ENCODE results near the gene MYB.
"Not testable (repeated sequence)": the region's sequence is repeated elsewhere in the genome, so short reads cannot be mapped to it uniquely, and the experiment has no call there.

MYB gene

DNA sequence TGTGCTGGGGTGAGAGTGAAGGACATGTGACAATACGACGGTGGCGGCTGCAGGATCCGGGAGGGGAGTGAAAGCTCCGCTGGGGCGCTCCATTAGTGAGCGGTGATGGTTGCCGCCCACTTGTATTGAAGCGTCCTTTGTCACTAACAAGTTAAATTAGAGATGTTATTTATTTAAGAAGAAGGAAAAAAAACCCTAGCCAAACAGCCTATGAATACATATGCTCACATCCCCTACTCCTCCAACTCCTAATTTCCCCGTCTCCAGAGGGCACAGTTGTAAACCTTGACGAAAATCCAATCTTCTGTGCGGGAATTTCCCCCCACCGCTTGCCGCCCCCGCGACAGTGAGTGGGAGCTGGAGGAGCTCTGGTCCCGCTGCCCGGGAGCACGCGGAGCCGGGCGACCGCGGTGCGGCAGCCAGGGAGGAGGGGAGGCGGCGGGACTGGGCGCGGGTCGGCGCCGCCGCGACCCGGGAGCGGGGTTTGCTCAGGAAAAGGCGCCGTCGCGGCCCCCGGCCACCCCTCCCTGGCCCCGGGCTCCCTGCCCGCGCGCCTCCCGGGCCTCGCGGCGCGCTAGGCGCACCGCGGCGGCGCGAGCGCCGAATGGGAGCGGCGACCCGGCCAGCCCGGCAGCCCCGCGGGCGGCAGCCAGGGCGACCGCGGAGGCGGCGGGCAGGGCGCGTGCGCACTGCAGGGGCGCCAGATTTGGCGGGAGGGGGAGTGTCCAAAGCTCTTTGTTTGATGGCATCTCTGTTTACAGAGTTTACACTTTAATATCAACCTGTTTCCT lies at the start of gene MYB:
MYB (plus strand) TSS at position 767 of the 791 bp plus-strand sequence. CDS start 206 bp downstream, outside the sequence.
- DNase-seq: peak; percentile 78

GRCh38 chr6:135132776-135133175 lies 48.3 kb upstream of the MYB start:
- no peak for DNase-seq

DNA sequence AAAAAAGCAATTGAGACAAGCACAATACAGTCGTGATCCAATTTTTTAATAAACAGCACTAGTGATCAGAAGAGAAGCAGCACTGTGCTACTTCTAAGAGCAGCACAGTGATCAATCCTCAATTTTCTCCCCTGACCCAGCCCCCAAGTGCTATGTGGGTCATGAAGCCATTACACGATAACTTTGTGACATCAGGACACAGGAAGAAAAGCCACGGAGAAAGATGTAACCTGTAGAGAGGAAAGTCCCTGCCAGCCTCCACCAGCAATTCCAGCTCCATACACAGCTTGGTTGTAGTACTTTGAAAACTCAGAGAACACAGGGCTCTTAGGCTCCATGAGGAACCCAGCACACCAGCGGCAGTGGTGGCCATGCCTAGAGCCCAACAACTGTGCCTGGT lies 45.3 kb upstream of the MYB start:
- no peak for DNase-seq

DNA sequence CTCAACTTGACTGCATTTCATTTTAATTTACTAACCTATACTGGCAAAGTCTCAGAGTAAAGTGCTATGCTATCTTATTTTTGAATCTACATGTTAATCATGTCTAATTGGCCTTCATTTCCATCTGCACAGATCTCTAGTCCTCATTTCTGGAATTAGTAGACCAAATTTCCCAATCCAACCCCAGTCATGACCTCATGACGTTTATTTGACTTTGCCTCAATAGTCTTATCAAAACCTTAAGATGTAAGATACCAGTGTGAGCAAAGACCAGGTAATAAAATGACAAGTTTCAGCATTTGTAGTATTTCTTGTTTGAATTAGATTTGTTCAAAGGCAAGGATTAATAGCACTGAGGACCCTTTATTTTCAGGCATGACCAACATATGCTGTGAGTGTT lies 43.3 kb upstream of the MYB start:
- DNase-seq: no peak

DNA sequence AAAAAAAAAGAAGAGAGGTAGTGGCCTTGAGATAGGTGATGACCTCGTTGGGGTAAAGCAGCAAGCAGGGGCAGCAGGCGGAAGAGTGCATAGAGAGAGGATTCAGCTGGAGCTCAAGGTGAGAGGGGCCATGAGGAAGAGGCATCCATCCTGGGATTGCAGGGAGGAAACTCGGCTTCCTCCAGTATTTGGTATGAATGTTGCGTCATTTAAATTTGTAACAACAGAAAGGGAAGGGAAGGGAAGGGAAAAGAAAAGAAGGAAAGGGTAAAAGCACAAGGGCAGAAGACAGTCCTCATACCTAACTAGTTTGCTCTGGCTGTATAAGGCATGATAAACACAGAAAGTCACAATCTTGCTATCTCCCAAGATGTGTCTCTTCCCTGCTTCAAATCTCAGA lies 39.9 kb upstream of the MYB start:
- no peak for DNase-seq

DNA sequence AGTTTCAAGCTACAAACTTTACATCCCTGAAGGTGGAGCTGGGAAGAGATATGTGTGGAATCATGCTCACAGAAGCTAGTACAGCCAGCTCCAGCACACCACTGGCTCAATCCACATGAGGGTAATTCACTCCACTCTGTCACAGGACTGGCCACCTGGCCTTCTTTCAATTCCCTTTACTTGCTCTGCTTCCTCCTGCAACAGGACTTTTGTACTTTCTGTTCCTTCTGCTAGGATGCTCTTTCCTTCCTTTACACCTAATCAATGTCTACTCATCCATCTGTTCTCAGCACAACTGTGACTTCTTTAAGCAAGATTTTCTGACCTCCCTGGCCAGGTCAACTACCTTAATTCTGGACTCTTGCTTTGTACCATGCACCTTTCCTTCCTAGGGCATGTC lies 39.4 kb upstream of the MYB start:
- DNase-seq: no peak

DNA sequence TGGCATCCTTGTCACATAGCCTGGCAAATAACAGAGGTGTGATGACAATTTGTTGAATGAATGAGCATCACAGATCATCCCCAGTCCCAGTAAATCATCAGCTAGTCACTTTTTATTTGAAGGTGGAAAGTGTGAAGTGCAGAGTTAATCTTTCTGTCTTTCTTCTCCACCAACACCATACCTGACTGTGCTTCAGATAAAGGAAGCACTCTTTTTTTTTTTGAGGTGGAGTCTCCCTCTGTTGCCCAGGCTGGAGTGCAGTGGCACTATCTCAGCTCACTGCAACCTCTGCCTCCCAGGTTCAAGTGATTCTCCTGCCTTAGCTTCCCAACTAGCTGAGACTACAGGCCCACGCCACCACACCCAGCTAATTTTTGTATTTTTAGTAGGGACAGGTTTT lies 38.9 kb upstream of the MYB start:
- not testable (repeated sequence) for DNase-seq

DNA sequence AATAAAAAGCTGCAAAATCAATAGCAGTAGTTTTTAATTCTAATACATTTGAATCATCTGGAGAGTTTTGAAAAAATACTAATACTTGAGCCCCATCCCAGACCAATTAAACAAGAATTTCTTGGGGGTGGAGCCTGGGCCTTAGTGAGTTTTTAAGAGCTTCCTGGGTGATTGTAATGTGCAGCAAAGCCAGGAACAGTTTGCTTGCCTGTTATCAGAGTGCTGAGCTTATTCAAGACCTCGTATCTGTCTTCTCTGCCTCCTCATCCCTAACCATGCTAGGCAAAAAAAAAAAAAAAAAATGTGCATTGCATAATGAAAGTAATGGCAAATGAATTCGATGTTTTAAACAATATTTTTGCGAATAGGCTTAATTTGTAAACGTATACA lies 36.4 kb upstream of the MYB start:
- DNase-seq: no peak

DNA sequence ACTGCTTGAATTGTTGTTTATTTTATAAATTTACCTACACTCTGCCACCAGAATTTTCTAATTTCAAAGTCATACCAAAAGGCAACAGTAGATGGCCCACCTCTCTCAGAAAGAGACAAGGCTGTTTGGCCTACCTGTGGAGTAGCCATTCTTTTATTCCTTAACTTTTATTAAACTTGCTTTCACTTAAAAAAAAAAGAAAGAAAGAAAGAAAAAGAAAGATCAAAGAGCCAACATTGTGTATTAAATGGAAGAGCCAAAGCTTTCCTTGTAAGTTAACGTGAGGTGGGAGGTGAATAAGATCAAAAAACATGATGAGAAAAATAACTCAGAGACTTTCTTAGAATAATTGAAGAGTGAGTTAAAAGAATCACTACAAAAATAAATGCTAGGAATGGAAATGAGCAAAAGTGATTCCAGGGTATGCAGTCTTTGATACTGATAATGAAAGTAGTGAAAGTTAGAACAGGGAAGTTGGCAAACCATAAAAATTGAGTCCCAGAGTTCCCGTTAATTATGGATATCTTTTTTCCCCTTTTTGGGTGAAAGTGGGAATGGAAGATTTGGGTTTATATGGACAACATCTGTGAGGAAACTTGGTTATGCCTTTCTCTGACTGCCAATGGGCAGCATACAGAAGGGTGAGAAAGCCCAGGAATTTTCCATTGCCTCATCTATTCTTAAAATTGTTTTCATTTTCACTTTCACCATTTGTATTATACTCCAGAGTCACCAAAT lies 35.9 kb upstream of the MYB start:
- DNase-seq: peak; percentile 58

- no peak for DNase-seq
Measured at GRCh38 chr6:135146162-135146934, 34.8 kb upstream of the MYB start.

DNA sequence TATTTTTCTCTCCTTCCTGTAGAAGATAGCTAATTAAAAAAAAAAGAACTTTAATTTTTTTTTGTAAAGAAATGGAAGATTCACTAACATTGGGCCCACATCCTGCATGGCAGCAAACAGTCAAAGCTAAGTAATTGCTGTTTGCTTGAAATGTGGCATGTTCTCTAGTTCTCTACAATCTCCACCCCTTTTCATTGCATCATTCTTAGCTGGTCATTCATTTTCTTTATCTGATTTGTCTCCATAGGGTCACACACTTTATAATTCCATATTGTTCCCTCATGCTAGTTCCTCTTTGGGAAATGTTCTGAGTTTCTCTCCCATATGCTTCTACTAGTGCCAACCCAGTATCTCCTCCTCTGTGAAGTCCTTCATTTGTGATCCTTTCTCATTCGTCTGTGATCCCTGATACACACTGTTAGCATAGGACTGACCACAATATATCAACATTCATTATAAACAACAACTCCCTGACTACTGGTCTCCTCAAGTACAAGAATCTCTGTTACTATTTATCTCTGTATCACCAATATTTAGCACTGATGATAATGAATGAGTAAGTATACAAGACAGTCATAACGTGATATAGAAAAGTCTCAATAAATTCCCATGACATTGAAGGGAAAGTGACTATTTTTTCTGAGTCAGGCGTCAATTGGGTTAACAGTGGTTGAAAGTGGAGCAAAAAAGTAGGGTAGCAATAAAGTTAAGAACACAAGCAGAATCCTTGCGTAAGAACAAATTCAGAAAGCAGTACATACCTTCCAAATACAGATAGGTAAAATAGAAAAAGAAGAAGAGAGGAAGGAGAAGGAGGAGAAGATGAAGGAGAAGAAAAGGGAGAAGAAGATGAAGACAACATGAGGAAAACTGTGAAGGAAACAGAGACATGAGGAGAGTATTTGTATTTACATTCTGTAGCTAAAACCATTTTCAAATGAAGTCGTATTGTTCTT lies 33.2 kb upstream of the MYB start:
- no peak for DNase-seq

- DNase-seq: no peak
Measured at GRCh38 chr6:135148889-135149288, 32.2 kb upstream of the MYB start.

DNA sequence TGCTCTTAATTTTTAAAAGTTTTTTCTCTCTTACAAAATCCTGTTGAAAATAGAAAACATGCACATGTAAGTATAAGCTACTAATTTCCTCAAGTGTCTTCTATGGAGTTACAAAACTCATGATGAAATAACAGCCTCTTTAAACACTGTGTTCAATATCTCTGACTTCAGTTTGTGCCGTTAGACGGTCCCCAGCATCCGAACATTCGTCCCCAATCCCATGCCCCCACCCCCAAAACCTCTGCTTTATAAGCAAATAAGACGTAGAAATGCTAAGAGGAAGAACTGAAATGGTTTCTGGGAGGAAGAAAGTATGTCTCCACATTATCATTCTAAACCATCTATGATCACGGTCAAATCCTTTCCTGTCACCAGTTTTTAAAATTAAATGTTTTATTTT lies 31.7 kb upstream of the MYB start:
- DNase-seq: no peak

DNA sequence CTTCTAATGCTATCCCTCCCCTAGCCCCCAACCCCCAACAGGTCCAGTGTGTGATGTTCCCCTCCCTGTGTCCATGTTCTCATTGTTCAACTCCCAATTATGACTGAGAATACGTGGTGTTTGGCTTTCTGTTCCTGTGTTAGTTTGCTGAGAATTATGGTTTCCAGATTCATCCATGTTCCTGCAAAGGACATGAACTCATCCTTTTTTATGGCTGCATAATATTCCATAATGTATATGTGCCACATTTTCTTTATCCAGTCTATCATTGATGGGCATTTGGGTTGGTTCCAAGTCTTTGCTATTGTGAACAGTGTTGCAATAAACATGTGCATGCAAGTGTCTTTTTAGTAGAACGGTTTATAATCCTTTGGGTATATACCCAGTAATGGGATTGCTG lies 30.6 kb upstream of the MYB start:
- DNase-seq: not testable (repeated sequence)

GRCh38 chr6:135154125-135154524 lies 27.0 kb upstream of the MYB start:
- DNase-seq: not testable (repeated sequence)

GRCh38 chr6:135158397-135158796 lies 22.7 kb upstream of the MYB start:
- no peak for DNase-seq

DNA sequence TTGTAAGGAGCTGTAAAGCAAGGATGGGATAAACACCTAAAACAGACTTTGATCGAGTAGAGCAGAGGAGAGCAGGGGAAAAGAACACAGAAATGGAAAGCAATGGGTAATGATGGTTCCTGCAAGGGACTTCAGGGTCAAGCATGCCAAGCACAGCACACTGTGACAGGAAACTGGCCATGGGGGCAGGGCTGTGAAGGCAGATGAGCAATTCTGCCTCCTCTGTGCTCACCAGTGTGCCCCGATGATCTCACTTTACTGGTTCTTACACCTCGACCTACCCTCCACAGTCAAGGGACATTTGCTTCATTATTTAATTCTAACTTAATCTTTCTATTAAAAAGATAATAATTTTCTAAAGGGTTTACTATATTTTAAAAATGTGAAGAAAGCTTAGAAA lies 21.6 kb upstream of the MYB start:
- no peak for DNase-seq

DNA sequence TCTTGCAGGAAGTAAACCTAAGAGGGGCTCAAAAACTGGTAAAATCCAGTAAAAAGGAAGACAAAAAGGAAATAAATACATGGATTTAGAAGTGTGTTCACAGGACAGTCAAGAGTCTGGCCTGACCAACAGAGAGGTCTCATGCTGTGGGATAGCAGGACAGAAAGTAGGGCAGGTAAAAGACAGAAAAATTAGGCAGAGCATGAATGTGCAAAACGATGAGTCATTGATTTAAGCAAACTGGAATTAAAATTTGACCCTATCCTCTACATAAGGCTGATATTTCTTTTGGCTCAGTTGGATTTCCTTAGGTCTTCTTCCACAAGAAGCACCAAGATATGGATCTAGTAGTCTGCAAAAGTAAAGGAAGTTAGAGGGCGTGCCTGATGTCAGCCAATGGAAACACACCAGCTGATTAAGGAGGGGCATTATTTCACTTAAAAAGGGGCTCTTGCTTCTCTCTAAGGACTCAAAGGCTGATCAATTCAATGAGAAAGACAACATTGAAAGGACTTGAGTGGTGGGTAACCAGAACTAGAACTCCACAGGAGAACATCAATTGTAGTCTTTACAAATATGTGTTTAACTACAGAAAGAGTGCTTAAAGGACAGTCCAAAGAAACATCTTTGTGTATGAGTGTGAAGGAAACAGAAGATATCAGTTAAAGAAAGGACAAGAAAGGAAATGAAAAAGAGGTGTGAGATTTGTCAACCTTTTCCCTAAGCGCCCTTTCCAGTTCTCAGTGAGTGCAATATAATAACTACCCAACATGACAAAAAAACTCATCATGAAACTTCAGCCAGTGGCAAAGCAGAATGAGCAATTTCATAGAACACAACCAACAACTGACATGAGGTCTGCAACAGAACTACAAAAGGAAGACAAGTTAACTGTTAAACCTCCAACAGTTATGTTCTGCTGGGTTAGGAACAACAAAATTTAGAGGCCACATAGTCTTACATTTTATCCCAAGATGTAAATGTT lies 19.4 kb upstream of the MYB start:
- no peak for DNase-seq

- peak; percentile 45 for DNase-seq
Measured at GRCh38 chr6:135162678-135163439, 18.2 kb upstream of the MYB start.

- DNase-seq: peak; percentile 67
Measured at GRCh38 chr6:135163440-135163738, 17.7 kb upstream of the MYB start.

GRCh38 chr6:135164387-135164786 lies 16.7 kb upstream of the MYB start:
- not testable (repeated sequence) for DNase-seq

Measured in CD4-positive, alpha-beta T cell treated with Interleukin-21 for 1 hour (primary cell).